Activated CD4-positive, alpha-beta T cell treated with anti-CD3 and anti-CD28 coated beads, Interleukin-2, amount 10 ng/mL, durations not matched to agents 24 days and 14 days (primary cell): ENCODE results near the gene RPS6KA2. TPM values are rescaled to one million over a fixed set of nuclear protein-coding genes. Genes with fewer than 3 reads are reported as not detected.

ENCODE experiments used
- DNase-seq: peaks from one replicate; pipeline ENCODE4 v3.0.0; 2022
- H3K27ac Mint-ChIP-seq: one replicate; pipeline ENCODE4 v1.8.0; 2022; ENCODE audit warnings: mild to moderate bottlenecking, mixed read lengths
- H3K27me3 Mint-ChIP-seq: one replicate; pipeline ENCODE4 v1.8.0; 2022; ENCODE audit warnings: mixed read lengths
- H3K36me3 Mint-ChIP-seq: one replicate; pipeline ENCODE4 v1.8.0; 2022; ENCODE audit warnings: low read depth, mild to moderate bottlenecking, mixed read lengths
- H3K4me1 Mint-ChIP-seq: one replicate; pipeline ENCODE4 v1.8.0; 2021; ENCODE audit warnings: mixed read lengths
- H3K4me3 Mint-ChIP-seq: one replicate; pipeline ENCODE4 v1.8.0; 2022; ENCODE audit warnings: mild to moderate bottlenecking, moderate library complexity, mixed read lengths
- H3K9me3 Mint-ChIP-seq: one replicate; pipeline ENCODE4 v1.8.0; 2021; ENCODE audit warnings: mixed read lengths
- intact Hi-C: fragments of 100-400 bp; cut with micrococcal nuclease; formaldehyde crosslinking; loops from one replicate; pipeline ENCODE4 v1.15.1; 2023
- total RNA-seq: library from RNA; stranded (reverse); gene quantifications from 2 replicates; pipeline ENCODE4 v1.2.3, GENCODE V29; 2022

Gene RPS6KA2
- total RNA-seq, 1 donor from 2014 or later: 2.8 TPM

GRCh38 chr6:166440106-166440505 is 186.9 kb downstream of the RPS6KA2 start:
- DNase-seq: no peak
- H3K27me3 Mint-ChIP-seq: peaks cover 18% of the 10 kb centered on the region
- H3K36me3 Mint-ChIP-seq: no peaks in the 10 kb centered on the region

GRCh38 chr6:166439366-166440091 is 187.5 kb downstream of the RPS6KA2 start:
- H3K9me3 Mint-ChIP-seq: no peaks in the 10 kb centered on the region
- intact Hi-C loops: no loop called here
- no peak overlapping the region for H3K4me3 Mint-ChIP-seq
- peaks cover 18% of the 10 kb centered on the region for H3K27me3 Mint-ChIP-seq
- no peaks in the 10 kb centered on the region for H3K36me3 Mint-ChIP-seq
- H3K27ac Mint-ChIP-seq: no peak overlapping the region
- DNase-seq: no peak
- peaks cover 6% of the 10 kb centered on the region for H3K4me1 Mint-ChIP-seq

More at GRCh38 chr6:166440106-166440505, 186.9 kb downstream of the RPS6KA2 start:
- no peaks in the 10 kb centered on the region for H3K9me3 Mint-ChIP-seq
- intact Hi-C loops: no loop called here
- H3K4me1 Mint-ChIP-seq: peaks cover 6% of the 10 kb centered on the region
- H3K27ac Mint-ChIP-seq: no peak overlapping the region
- no peak overlapping the region for H3K4me3 Mint-ChIP-seq

- H3K4me3 Mint-ChIP-seq: no peak overlapping the region
- peaks cover 6% of the 10 kb centered on the region for H3K4me1 Mint-ChIP-seq
- intact Hi-C loops: no loop called here
- H3K36me3 Mint-ChIP-seq: no peaks in the 10 kb centered on the region
- peaks cover 18% of the 10 kb centered on the region for H3K27me3 Mint-ChIP-seq
- H3K27ac Mint-ChIP-seq: no peak overlapping the region
- H3K9me3 Mint-ChIP-seq: no peaks in the 10 kb centered on the region
- DNase-seq: no peak
These were observed 188.7 kb downstream of the RPS6KA2 start for GRCh38 chr6:166438211-166438861.

GRCh38 chr6:166437661-166438060 is 189.4 kb downstream of the RPS6KA2 start:
- Mint-ChIP-seq H3K4me1 (peaks cover 6% of the 10 kb centered on the region), H3K4me3 (no peak overlapping the region), H3K27ac (no peak overlapping the region), H3K27me3 (peaks cover 18% of the 10 kb centered on the region), H3K9me3 (no peaks in the 10 kb centered on the region), H3K36me3 (no peaks in the 10 kb centered on the region)
- DNase-seq: no peak
- intact Hi-C loops: no loop called here

GRCh38 chr6:166436195-166437139 is 190.6 kb downstream of the RPS6KA2 start:
- peaks cover 6% of the 10 kb centered on the region for H3K4me1 Mint-ChIP-seq
- H3K27ac Mint-ChIP-seq: no peak overlapping the region
- H3K4me3 Mint-ChIP-seq: no peak overlapping the region
- peaks cover 18% of the 10 kb centered on the region for H3K27me3 Mint-ChIP-seq
- no peaks in the 10 kb centered on the region for H3K9me3 Mint-ChIP-seq
- DNase-seq: no peak
- no peaks in the 10 kb centered on the region for H3K36me3 Mint-ChIP-seq
- intact Hi-C loops: no loop called here

- intact Hi-C loops: no loop called here
- no peaks in the 10 kb centered on the region for H3K9me3 Mint-ChIP-seq
- H3K27me3 Mint-ChIP-seq: peaks cover 10% of the 10 kb centered on the region
- no peaks in the 10 kb centered on the region for H3K36me3 Mint-ChIP-seq
- H3K4me3 Mint-ChIP-seq: no peak overlapping the region
- DNase-seq: no peak
- H3K4me1 Mint-ChIP-seq: peaks cover 6% of the 10 kb centered on the region
- H3K27ac Mint-ChIP-seq: no peak overlapping the region
These were observed 191.5 kb downstream of the RPS6KA2 start for GRCh38 chr6:166435574-166435973.

- H3K36me3 Mint-ChIP-seq: no peaks in the 10 kb centered on the region
These were observed 192.7 kb downstream of the RPS6KA2 start for GRCh38 chr6:166434336-166434735.

GRCh38 chr6:166433096-166433495 is 194.0 kb downstream of the RPS6KA2 start:
- no peak for DNase-seq
- H3K4me1 Mint-ChIP-seq: no peaks in the 10 kb centered on the region
- H3K4me3 Mint-ChIP-seq: no peak overlapping the region
- intact Hi-C loops: no loop called here
- H3K36me3 Mint-ChIP-seq: no peaks in the 10 kb centered on the region
- peaks cover under 1% of the 10 kb centered on the region for H3K27me3 Mint-ChIP-seq
- H3K9me3 Mint-ChIP-seq: no peaks in the 10 kb centered on the region
- H3K27ac Mint-ChIP-seq: no peak overlapping the region

More at GRCh38 chr6:166434336-166434735, 192.7 kb downstream of the RPS6KA2 start:
- Mint-ChIP-seq H3K27ac (no peak overlapping the region), H3K9me3 (no peaks in the 10 kb centered on the region), H3K4me1 (peaks cover under 1% of the 10 kb centered on the region), H3K4me3 (no peak overlapping the region), H3K27me3 (peaks cover 2% of the 10 kb centered on the region)
- no peak for DNase-seq
- intact Hi-C loops: no loop called here

GRCh38 chr6:166430269-166430668 is 196.8 kb downstream of the RPS6KA2 start:
- H3K4me1 Mint-ChIP-seq: no peaks in the 10 kb centered on the region
- DNase-seq: no peak
- H3K36me3 Mint-ChIP-seq: no peaks in the 10 kb centered on the region
- no peaks in the 10 kb centered on the region for H3K27me3 Mint-ChIP-seq
- intact Hi-C loops: no loop called here
- no peaks in the 10 kb centered on the region for H3K9me3 Mint-ChIP-seq
- H3K4me3 Mint-ChIP-seq: no peak overlapping the region
- H3K27ac Mint-ChIP-seq: no peak overlapping the region

GRCh38 chr6:166424431-166424830 is 202.6 kb downstream of the RPS6KA2 start:
- no peak overlapping the region for H3K4me3 Mint-ChIP-seq
- no peaks in the 10 kb centered on the region for H3K9me3 Mint-ChIP-seq
- no peaks in the 10 kb centered on the region for H3K27me3 Mint-ChIP-seq
- peaks cover 2% of the 10 kb centered on the region for H3K36me3 Mint-ChIP-seq
- DNase-seq: no peak
- H3K27ac Mint-ChIP-seq: no peak overlapping the region
- intact Hi-C loops: no loop called here
- peaks cover 13% of the 10 kb centered on the region for H3K4me1 Mint-ChIP-seq

GRCh38 chr6:166423781-166424180 is 203.3 kb downstream of the RPS6KA2 start:
- Mint-ChIP-seq H3K27ac (no peak overlapping the region), H3K4me1 (peaks cover 20% of the 10 kb centered on the region), H3K4me3 (no peak overlapping the region), H3K27me3 (no peaks in the 10 kb centered on the region), H3K9me3 (no peaks in the 10 kb centered on the region), H3K36me3 (peaks cover 2% of the 10 kb centered on the region)
- intact Hi-C loops: no loop called here
- no peak for DNase-seq

GRCh38 chr6:166423051-166423745 is 203.9 kb downstream of the RPS6KA2 start:
- Mint-ChIP-seq H3K4me3 (no peak overlapping the region), H3K27ac (no peak overlapping the region), H3K27me3 (no peaks in the 10 kb centered on the region), H3K9me3 (no peaks in the 10 kb centered on the region), H3K4me1 (peaks cover 26% of the 10 kb centered on the region), H3K36me3 (peaks cover 2% of the 10 kb centered on the region)
- no peak for DNase-seq
- intact Hi-C loops: no loop called here

- Mint-ChIP-seq H3K27ac (no peak overlapping the region), H3K36me3 (peaks cover 2% of the 10 kb centered on the region), H3K4me3 (no peak overlapping the region), H3K9me3 (no peaks in the 10 kb centered on the region), H3K27me3 (no peaks in the 10 kb centered on the region), H3K4me1 (peaks cover 33% of the 10 kb centered on the region)
- intact Hi-C loops: no loop called here
- no peak for DNase-seq
These were observed 204.7 kb downstream of the RPS6KA2 start for GRCh38 chr6:166422201-166422940.
